ENCODE measurements around the gene DHRS7.
"Not testable (repeated sequence)": the region's sequence is repeated elsewhere in the genome, so short reads cannot be mapped to it uniquely, and the experiment has no call there.

The DHRS7 gene

DNA sequence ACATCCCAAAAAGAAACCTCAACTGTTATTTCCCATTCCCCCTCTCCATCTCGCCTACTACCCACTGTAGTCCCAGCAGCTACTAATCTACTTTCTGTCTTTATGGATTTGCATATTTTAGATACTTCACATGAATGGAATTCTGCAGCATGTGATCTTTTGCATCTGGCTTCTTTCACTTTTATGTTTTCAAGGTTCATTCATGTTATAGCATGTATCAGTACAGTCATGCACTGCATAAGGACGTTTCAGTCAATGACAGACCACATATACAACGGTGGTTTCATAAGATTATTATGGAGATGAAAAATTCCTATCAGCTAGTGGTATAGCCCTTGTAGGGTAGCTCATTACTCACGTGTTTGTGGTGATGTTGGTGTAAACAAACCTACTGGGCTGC is 49.0 kb downstream of the DHRS7 start:
- no peak for DNase-seq

DNA sequence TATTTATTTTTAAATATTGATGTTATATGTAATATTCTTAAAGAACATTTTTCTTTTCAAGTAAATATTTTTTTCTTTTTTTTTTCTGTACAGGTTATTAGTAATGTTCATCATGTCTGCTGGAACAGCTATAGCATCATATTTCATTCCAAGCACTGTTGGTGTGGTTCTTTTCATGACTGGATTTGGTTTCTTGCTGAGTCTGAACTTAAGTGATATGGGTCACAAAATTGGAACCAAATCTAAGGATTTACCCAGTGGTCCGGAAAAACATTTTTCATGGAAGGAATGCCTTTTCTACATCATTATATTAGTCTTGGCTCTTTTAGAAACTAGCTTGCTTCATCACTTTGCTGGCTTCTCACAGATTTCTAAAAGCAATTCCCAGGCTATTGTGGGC is 50.3 kb downstream of the DHRS7 start:
- DNase-seq, result no peak

DNA sequence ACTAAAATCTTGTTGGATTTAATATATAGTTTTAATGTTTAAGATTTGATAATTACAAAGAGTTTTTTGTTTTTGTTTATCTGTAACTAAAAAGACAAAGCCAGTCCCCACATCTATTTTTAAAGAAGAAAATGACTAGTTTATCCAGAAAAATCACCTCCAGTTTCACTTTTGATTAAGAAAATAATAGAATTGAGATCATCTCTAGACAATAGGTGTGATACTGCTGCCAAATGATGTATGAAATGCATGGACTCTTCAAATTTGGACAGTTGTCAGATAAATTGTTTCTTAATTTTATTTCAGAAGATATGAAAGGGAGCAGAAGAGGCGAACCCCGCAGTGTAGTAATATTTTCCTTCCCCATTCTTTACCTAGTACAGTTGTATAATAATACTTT is 53.5 kb downstream of the DHRS7 start:
- DNase-seq, result no peak

DNA sequence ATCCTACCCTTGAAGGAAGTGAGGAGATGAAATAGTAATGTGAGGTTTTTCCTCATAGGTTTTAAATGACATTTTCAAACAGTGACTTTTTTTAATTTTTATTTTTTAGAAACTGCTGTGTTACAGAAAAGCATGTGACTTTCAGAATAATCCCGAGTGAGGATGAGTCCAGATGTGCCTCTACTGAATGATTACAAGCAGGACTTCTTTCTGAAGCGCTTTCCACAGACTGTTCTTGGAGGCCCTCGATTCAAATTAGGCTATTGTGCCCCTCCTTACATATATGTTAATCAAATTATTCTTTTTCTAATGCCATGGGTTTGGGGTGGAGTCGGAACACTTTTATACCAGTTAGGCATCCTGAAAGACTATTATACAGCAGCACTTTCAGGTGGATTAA is 57.7 kb downstream of the DHRS7 start:
- no peak for DNase-seq

DNA sequence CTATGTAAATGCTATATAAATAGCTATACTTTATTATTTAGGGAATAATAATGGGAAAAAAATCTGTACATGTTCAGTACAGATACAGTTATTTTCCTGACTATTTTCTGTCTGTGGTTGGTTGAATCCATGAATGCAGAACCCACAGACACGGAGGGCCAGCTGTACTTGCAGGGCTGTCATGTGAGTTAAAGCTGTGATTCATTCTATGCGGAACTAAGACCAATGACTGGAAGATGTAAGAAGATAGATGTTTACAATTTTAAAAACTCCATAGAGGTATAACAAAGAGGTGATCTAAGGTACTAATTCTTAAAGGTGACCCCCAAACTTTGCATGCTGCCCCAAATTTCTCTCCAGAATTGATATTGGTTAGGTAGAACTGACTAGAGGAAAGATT is 58.9 kb downstream of the DHRS7 start:
- DNase-seq, result no peak

DNA sequence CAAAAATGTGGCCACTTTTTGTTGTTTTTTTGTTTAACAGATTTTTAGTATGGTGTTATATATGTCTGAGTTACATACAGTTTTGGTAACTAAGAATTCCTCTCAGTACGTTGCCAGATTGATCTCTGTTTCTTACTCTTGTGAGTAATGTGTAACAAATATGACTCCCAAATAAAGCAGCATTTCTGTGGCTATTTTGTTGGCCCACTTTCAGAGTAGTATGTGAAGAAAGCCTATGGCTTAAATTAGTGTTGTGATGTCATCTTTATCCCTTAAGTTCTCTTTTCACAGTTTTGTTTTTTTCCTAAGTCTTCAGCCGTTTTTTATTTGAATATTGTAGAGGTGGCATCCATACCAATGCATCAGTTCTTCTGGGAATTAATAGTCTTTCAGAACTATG is 62.8 kb downstream of the DHRS7 start:
- DNase-seq, result no peak

DNA sequence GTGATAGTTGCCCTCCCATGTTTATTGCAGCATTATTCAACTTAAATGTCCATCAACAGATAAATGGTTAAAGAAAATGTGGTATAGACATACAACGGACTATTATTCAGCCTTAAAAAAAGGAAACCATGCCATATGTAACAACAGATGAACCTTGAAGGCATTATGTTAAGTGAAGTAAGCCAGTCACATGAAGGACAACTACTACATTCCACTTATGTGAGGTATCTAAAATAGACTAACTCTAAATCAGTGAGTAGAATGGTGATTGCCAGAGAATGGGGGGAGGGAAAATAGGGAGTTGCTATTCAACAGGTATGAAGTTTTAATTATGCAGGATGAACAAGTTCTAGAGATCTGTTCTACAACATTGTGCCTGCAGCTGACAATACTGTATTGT is 63.4 kb downstream of the DHRS7 start:
- DNase-seq, result no peak

DNA sequence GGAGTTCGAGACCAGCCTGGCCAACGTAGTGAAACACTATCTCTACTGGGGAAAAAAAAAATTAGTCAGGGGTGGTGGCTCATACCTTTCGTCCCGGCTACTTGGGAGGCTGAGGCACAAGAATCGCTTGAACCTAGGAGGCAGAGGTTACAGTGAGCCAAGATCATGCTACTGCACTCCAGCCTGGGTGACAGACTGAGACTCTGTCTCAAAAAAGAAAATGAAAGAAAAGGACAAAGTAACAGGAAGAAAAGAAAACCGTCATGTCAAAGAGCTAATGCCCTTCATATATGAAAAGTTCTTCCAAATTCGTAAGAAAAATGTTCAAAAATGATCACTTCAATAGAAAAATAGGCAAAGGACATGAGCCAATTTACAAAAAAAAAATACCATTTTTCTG is 65.3 kb downstream of the DHRS7 start:
- DNase-seq, result not testable (repeated sequence)

DNA sequence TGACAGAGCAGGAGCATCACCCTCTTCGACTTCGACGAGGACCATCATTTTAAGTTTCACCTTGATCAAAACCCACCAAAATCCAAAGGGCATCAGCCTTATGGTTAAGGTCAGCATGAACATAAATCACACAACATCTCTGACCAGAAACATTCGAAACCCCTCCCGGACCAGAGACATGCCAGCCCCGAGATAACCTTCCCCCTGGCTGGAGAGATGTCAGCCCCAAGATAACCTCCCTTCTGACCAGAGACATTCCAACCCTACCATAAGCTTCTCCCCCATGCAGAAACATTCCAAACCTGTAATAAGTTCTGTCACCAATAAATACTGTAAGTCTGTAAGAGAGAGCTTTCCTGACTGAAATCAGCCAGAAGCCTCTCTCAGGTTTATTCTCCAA is 67.2 kb downstream of the DHRS7 start:
- no peak for DNase-seq

DNA sequence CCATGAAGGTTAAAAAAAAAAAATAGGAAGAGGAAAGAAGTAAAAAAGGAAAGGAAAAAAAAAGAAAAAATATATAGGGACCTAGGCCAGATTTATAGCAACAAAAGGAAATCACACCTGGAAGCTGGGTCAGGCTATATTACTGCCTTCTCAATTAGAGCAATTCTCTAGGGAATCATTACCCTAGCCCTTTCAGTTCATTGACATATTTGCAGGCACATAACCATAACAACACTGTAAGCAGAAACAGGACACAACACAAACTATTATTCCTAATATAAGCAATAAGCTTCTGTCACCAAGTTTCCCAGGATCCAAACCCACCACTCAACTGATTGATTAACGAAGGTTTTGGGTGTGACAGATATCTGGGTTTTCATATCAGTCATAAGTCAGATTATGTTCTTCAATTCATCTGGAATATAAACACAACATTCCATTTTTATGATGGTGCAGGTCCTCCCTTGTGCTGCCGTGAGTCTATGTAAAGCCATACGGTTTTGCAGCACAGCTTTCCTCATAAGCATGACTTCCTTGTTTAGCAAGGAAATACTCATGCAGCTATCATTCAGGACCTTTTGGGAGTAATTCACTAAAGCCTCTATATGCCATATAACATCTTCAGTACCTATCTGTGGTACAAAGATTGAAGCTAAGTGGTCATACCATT is 69.3 kb downstream of the DHRS7 start:
- DNase-seq, result no peak

DNA sequence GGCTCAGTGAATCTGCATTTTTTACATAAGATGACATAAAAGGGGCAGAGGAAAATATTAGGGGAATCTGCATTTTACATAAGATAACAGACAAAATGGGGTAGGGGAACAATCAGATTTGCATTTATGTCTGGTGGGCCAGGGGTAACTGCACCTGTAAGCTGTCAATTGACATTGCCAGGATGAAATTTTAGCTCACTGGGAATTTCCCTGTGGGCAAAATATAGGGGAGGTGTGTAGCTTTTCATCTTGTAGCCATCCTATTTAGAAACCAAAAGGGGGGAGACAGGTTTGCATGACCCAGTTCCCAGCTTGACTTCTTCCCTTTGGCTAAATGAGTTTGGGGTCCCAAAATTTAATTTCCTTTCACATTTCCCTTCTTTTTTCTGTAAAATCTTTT is 70.0 kb downstream of the DHRS7 start:
- no peak for DNase-seq

DNA sequence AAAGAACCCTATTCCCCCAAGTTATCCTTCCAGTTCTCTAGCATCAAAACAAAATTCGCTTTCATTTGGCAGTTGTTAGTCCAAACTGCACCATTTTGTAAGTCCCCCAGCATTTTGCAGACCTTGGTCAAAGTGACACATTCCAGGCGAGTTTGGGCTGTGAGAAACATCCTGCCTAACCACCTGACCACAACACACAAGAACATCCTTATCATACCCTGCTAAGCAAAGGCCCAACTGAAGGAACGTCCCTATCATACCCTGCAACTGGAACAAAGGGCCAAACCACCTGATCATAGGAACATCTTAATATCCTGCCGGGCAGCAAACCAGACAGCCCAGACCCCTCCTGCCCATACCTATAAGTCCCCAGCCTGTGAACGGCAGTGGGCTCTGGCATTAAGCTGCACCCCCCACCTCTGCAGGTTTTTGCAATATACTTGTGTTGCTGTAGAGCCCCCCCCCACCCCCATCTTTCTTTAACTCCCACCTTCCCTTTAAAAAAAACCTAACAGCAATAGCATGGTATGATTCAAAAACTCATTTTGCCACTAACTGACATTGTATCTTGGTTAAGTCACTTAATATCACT is 70.8 kb downstream of the DHRS7 start:
- DNase-seq, result no peak
